OCI-LY7 (cell line): Measurements from ENCODE around the gene TBC1D5.

Experiments used
- CTCF ChIP-seq: fragments of 200-600 bp; sonication (generic); conservative IDR thresholded peaks from 2 replicates; pipeline ENCODE4 v1.5.1; 2014; ENCODE audit warnings: mild to moderate bottlenecking, antibody characterized with exemption, low read length, moderate library complexity, mixed read lengths
- EZH2phosphoT487 ChIP-seq: fragments of 200-600 bp; sonication (generic); IDR thresholded peaks from 2 replicates; pipeline ENCODE4 v1.6.1; 2018; ENCODE audit warnings: low read depth, borderline replicate concordance, mild to moderate bottlenecking, mixed run types, antibody characterized with exemption, low read length, moderate library complexity, mixed read lengths

- TF ChIP-seq CTCF (no peak), EZH2phosphoT487 (no peak)
Measured at GRCh38 chr3:17761563-17761962, 19.1 kb upstream of the TBC1D5 start.
